ENCODE measurements around the gene ATP8A2.
"Not testable (repeated sequence)": the region's sequence is repeated elsewhere in the genome, so short reads cannot be mapped to it uniquely, and the experiment has no call there.

DNA sequence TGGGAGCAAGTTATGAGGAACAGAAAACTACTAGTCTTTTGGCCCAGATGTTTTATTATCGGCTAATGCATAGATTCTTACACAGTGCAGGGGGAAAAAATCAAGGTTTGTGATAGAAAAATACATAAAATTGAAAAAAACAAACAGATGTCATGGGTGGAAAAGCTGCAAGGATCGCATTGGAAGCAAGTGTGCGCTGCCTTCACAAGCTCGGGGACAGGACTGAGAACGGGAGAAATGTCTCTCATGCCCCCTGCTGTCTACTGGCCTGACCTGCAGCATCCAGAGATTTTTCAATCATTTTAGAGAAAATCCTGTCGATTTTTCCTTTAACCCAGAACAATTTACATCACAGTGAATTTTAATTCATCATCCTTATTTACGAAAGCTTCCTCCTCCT is 700.6 kb downstream of the ATP8A2 start:
- TF ChIP-seq, protein P1, sequence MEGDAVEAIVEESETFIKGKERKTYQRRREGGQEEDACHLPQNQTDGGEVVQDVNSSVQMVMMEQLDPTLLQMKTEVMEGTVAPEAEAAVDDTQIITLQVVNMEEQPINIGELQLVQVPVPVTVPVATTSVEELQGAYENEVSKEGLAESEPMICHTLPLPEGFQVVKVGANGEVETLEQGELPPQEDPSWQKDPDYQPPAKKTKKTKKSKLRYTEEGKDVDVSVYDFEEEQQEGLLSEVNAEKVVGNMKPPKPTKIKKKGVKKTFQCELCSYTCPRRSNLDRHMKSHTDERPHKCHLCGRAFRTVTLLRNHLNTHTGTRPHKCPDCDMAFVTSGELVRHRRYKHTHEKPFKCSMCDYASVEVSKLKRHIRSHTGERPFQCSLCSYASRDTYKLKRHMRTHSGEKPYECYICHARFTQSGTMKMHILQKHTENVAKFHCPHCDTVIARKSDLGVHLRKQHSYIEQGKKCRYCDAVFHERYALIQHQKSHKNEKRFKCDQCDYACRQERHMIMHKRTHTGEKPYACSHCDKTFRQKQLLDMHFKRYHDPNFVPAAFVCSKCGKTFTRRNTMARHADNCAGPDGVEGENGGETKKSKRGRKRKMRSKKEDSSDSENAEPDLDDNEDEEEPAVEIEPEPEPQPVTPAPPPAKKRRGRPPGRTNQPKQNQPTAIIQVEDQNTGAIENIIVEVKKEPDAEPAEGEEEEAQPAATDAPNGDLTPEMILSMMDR (IDR thresholded peaks at IDR 0.05 in 4 of 5, conservative IDR thresholded peaks at IDR 0.05 in 1 of 5): peak in 4 of 5 experiments; percentile 13 to 40 (median 26)
- not testable (repeated sequence) for TF ChIP-seq POLR2A (IDR thresholded peaks at IDR 0.05)
